Fibroblast of villous mesenchyme (primary cell): ENCODE data around the gene TSEN2. TPM values are rescaled to one million over a fixed set of nuclear protein-coding genes. Genes with fewer than 3 reads are reported as not detected.

Source experiments
- DNase-seq: peaks from one replicate; pipeline ENCODE4 v3.0.0-alpha.2; 2010; ENCODE audit warnings: low read depth
- H3K4me3 ChIP-seq: 2 replicates; pipeline ENCODE4 v1.5.1; 2011; ENCODE audit warnings: low read depth, mild to moderate bottlenecking, low read length
- small RNA-seq: library from RNA; depleted of rRNA; stranded (forward); fragments of <200 nt; gene quantifications from one replicate; pipeline ENCODE3, GENCODE V24; 2012
- total RNA-seq: library from RNA; depleted of rRNA; stranded (reverse); fragments of >200 nt; gene quantifications from 2 replicates; pipeline ENCODE4 v1.2.3, GENCODE V29; 2012
- TF ChIP-seq, protein P1 (sequence below): IDR thresholded peaks from 2 replicates; pipeline ENCODE4 v1.5.1; 2012; ENCODE audit warnings: low read depth, mild to moderate bottlenecking, low read length; ENCODE audit not compliant: insufficient read depth

TSEN2 gene
- total RNA-seq, 1 donor: 17.3 TPM

DNA sequence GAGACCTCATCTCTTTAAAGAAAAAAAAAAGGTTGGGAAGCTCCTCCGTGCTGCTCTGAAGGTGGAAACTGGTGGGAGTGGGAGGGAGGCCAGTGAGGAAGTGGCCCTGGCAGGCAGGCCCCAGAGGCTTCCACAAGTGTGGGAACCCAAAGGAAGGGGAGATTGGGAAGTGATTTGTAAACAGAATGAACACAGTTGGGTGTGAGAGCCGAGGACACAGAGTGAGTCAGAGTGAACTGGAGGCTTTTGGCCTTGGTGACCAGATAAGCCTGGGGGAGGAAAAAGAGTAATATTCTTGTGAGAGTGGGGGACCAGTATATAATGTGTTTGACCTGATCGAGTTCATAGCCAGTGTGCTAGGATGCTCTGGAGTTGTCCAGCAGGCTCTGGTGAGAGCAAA is 95.6 kb downstream of the TSEN2 start:
- DNase-seq: peak; percentile 55
- no peak overlapping the region for H3K4me3 ChIP-seq
- TF ChIP-seq, protein P1, sequence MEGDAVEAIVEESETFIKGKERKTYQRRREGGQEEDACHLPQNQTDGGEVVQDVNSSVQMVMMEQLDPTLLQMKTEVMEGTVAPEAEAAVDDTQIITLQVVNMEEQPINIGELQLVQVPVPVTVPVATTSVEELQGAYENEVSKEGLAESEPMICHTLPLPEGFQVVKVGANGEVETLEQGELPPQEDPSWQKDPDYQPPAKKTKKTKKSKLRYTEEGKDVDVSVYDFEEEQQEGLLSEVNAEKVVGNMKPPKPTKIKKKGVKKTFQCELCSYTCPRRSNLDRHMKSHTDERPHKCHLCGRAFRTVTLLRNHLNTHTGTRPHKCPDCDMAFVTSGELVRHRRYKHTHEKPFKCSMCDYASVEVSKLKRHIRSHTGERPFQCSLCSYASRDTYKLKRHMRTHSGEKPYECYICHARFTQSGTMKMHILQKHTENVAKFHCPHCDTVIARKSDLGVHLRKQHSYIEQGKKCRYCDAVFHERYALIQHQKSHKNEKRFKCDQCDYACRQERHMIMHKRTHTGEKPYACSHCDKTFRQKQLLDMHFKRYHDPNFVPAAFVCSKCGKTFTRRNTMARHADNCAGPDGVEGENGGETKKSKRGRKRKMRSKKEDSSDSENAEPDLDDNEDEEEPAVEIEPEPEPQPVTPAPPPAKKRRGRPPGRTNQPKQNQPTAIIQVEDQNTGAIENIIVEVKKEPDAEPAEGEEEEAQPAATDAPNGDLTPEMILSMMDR: no peak

DNA sequence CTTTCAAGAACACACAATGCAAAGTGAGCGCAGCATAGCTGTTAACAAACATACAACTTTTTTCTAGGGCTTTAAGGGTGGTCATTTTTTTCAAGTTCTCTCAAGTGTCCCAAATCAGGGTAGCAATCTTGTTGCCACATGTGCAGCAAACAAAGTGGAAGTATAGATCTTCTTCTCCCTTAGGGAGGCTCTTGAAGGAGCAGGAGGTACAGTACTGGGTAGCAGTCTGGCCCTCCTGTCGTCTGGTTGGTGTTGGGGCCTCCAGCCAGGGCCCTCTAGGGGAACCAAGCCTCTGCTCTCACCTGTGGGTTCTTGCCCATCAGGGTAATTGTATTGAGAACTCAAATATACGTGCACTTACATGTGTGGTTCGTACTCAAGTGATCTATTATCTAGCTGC is 98.5 kb downstream of the TSEN2 start:
- TF ChIP-seq, protein P1: no peak
- DNase-seq: no peak
- no peak overlapping the region for H3K4me3 ChIP-seq

Small RNA genes lying within 50 kb of the gene (small RNA-seq; reads per million reads assigned to genes)
- gene RF00017: not detected
- not detected for gene RNA5SP123
- gene RNU6-377P: not detected

Other genes with a start within 250 kb of the TSEN2 start
- gene PPARG, start 195.4 kb upstream of the TSEN2 start, total RNA-seq: 3.5 and 4.7 TPM in 2 replicates
- not detected in 2 replicates for gene MKRN2OS, start 61.0 kb downstream of the TSEN2 start, total RNA-seq
- 41.9 and 42.7 TPM in 2 replicates for gene MKRN2, start 72.6 kb downstream of the TSEN2 start, total RNA-seq
- 86.7 and 111 TPM in 2 replicates for gene RAF1, start 179.6 kb downstream of the TSEN2 start, total RNA-seq